Raji (cell line): Measurements from ENCODE around the gene DENND2A.

Source experiments
- POLR2A ChIP-seq: IDR thresholded peaks from 2 replicates; pipeline ENCODE4 v1.6.1; 2011; ENCODE audit warnings: low read depth, low read length, control low read depth; ENCODE audit not compliant: insufficient read depth

DENND2A gene

DNA sequence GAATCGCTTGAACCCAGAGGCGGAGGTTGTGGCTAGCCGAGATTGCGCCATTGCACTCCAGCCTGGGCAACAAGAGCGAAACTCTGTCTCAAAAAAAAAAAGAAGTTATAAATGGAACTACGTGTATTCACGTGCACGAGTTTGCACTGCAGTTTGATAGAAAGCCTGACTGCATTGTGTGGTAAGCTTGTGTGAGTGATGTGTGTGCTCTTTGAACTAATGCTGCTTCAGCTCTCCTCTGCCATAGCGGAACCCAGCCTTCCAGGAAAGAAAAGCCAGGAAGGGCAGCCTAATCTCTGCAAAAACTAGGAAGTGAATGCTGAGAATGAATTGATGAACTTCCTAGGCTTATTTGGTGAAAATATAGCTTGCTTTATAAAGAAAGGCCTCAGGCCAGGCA is 145.7 kb downstream of the DENND2A start:
- TF ChIP-seq POLR2A: no peak

DNA sequence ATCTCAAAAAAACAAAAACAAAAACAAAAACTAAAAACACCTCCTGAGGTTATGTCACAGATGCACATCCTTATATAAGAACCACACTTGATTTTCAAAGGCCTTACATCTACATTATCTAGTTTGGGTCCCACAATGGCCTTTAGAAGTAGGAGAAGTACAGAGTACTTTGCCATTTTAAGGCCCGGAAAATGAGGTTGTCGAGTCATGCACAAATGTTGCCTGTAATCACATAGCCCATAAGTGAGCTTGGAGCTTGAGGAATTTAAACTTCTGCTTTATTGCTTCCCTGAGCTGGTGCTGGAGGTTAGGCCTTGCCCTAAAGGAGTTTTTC is 151.6 kb downstream of the DENND2A start:
- TF ChIP-seq POLR2A: no peak

DNA sequence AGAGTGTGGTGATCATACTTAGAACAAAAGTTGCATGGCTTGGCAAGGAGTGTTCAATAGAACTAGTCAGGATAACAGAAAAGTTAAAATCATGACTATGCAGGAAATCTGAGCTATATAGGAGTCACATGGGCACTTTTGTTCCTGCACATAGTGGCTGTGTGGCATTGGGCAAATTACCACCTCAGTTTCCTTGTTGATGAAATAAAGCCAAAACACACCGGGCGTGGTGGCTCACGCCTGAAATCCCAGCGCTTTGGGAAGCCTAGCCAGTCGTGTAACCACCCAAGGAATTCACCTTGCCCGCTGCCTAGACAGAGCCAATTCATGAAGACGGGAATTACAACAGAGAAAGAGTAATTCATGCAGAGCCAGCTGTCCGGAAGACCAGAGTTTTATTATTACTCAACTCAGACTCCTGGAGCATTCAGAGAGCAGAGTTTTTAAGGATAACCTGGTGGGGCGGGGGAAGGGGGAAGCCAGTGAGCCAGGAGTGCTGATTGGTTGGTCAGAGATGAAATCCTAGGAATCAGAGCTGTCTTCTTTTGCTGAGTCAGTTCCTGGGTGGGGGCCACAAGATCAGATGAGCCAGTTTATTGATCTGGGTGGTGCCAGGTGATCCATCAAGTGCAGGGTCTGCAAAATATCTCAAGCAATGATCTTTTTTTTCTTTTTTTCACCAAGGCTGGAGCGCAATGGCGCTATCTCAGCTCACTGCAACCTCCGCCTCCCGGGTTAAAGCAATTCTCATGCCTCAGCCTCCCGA is 154.9 kb downstream of the DENND2A start:
- TF ChIP-seq POLR2A: no peak

DNA sequence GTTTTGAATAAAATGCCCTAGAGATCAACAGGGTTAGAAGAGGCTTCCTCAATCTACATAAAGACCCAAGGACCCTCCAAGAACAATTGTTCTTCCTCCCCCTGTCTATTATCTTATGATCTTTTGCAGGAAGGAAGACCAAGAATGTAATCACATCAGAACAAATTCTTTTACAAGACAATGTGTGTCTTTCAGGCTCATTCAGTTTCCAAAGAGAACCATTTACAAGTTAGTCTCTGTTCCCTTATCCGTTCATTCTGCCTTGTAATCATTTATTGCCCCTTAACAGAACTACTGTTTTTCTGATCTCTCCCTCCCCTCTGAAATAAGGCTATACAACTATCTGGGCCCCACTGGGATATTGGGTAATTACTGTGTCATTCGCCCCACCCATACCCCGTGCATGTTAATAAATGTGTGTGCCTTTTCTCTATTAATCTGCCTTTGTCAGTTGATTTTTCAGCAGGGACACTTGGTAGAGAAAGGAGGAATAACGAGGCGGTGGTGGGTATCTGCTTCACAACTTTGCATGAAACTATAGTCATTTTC is 155.6 kb downstream of the DENND2A start:
- no peak for TF ChIP-seq POLR2A

DNA sequence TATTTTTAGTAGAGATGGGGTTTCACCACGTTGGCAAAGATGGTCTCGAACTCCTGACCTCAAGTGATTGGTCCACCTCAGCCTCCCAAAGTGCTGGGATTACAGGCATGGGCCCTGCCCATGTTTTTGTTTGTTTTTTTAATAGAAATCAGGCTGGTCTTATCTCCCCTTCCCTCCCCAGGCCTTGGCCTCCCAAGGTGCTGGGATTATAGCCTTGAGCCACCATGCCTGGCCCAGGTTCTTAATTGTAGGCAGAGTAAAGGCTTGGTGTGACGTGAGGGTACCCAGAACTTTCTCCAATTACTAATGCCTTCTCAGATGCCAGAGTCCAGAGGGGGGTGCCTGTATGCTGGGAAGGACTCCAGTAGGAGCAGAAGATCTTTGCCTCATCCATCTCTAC is 156.1 kb downstream of the DENND2A start:
- TF ChIP-seq POLR2A: no peak

DNA sequence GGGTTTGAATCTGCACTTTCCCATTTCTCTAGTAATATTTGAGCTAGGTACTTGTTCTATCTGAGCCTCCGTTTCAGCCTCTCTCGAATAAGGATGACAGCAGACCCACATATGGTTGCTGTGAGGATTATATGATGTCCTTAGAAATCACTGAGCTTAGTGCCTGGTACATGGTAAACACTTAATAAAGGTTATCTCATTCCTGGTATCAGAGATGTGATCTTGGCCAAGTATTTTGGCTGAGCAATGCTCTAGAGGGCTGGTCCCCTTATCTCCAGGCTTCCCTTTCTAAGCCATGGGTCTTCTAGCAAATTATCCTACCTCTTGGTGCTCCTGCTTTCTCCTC is 160.9 kb downstream of the DENND2A start:
- TF ChIP-seq POLR2A: no peak

DNA sequence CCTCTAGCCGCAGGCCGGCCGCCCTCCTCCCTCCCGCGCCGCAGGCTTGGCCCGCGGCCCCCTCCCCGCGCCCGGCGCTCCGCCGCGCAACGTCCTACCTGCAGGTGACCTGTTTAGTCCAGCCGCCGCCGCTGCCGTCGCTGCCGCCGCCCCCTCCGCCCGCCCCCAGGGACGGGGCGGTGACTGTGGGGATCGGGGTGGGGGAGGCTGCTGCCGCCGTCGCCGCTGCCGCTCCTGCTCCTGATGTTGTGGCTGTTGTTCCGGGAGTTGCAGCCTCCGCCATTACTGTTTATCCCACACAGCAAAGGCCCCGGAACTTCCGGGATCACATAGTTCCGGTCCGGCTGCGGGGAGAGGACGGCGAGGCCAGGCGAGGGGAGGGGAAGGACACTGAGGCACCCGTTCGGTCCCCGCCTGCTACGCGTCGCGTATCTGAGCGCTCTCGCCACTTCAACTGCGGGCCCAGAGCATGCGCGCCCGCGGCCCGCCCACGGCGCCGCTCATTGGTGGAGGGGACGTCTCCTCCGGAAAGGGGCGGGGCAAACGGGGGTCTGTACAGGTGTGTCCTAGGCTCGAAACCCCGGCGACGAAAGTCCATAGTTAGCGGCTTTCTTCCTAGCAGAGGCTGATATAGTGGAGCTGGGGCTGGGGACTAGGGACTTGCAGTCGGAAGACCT is 161.4 kb downstream of the DENND2A start, which contains the start of gene MKRN1:
Gene MKRN1 (minus strand): TSS at position 444 of the 677 bp plus-strand sequence. CDS start 161 bp downstream, at position 283.
- peak; percentile 84 for TF ChIP-seq POLR2A

DNA sequence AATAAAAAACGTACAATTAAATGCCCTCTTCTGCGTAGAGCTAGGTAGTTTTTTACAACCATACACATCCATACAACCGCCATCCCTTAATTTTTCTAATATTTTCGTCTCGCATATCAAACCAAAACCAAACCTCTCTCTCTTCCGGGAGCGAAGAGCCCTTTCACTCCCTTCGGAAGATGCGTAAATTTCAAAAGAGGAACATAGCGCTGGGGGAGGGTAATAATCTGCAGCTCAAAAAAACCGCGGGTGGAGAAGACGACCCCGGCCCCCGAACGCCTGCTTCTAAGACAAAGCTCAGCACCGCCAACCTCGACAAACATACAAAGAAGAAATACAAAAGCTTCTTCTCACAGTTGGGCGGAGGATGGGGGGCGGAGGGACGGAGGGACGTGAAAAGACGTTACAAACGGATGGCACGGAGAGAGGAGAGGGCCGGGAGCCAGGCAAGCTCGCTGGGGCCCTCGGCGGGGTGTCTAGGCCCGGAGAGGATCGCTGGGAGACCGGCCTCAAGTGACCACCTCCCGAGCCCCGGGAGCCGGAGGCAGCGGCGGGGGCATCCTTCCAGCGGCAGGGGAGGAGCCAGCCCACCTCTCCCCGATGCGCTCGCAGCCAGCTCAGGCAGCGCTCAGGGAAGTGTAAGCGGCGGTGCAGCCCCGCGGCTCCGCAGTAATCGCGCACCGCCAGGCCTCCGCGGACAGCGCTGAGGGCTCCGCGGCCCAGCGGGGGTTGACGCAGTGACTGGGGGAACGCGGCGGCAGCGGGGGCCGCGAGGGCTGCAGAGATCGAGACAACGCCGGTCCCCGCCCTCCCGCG is 162.2 kb downstream of the DENND2A start:
- TF ChIP-seq POLR2A: no peak

DNA sequence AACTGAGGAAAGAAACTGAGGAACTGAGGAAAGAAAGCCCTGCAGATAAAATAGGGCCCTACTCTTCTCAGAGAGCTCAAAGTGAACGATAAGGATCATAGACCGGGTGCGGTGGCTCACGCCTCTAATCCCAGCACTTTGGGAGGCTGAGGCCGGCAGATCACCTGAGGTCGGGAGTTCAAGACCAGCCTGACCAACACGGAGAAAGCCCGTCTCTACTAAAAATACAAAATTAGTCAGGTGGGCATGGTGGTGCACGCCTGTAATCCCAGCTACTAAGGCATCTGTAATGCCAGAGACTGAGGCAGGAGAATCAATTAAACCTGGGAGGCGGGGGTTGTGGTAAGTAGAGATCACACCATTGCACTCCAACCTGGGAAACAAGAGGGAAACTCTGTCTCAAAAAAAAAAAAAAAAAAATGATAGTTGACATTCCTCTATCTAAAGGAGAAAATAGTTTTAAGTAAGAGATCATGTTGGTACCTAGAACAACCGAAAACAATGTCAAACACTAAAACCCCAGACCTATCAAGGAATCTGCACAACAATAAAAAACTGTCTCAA is 163.8 kb downstream of the DENND2A start:
- TF ChIP-seq POLR2A: no peak

DNA sequence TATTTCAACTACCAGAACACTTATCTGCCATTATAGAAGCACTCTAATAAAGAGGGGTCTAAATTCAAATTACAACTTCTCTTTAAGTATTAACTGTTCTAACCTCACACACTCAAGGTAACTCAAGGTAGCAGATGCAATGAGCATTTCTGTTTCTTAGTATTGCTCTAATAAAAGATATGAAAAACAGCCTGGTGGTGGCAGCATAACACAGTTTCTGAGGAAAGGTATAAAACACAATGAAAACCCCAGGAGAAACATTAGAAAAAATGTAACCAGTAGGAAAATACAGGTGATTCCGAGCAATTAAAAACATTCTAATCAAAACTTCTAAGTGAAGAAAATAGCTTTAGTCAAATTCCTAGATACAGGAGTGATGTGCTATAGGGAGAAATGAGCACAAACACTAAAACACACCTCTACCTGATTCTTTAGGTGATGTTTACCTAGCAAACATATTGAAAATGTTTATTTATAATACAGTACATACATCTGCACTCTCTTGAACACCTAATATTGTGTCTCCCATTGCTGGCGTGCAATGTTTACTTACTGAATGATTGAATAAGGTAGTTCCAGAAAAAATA is 164.8 kb downstream of the DENND2A start:
- TF ChIP-seq POLR2A: no peak
